Measurements from ENCODE around the gene NOC3L.

GRCh38 chr10:94409021-94409657 is 46.4 kb upstream of the NOC3L start:
- TF ChIP-seq CTCF (IDR thresholded peaks at IDR 0.05 in 4 of 5, conservative IDR thresholded peaks at IDR 0.05 in 1 of 5) (no peak), POLR2A (IDR thresholded peaks at IDR 0.05) (no peak)
